HepG2 (cell line): Measurements from ENCODE around the gene CSDE1. TPM values are rescaled to one million over a fixed set of nuclear protein-coding genes. Genes with fewer than 3 reads are reported as not detected.

Source experiments
- GABPB1 ChIP-seq: IDR thresholded peaks from 2 replicates; pipeline ENCODE4 v1.6.1; 2016; ENCODE audit warnings: mild to moderate bottlenecking, missing genetic modification reagents, moderate library complexity, missing compliant biosample characterization
- KAT7 ChIP-seq: IDR thresholded peaks from 2 replicates; pipeline ENCODE4 v1.6.1; 2018; ENCODE audit warnings: borderline replicate concordance, missing compliant biosample characterization
- MAZ ChIP-seq, 2 experiments: sonication (generic) in 1 of 2; formaldehyde crosslinking in 1 of 2; IDR thresholded peaks; 2 replicates each; pipeline versions ENCODE4 v1.5.0 to v1.6.1; 2012 to 2020; ENCODE audit warnings: low read depth in 2 of 2, mild to moderate bottlenecking in 2 of 2, borderline replicate concordance in 1 of 2, improper control_type of control experiment in 1 of 2, low read length in 1 of 2, missing genetic modification reagents in 1 of 2, moderate library complexity in 1 of 2
- MED1 ChIP-seq: sonication (generic); formaldehyde crosslinking; IDR thresholded peaks from 2 replicates; pipeline ENCODE4 v1.4.0; 2020; ENCODE audit warnings: missing genetic modification reagents
- POGZ ChIP-seq: sonication (generic); formaldehyde crosslinking; IDR thresholded peaks from 2 replicates; pipeline ENCODE4 v1.4.0; 2020; ENCODE audit warnings: mild to moderate bottlenecking, missing genetic modification reagents
- RELA ChIP-seq: sonication (generic); formaldehyde crosslinking; IDR thresholded peaks from 2 replicates; pipeline ENCODE4 v1.4.0; 2020; ENCODE audit warnings: missing genetic modification reagents
- SALL1 ChIP-seq: sonication (generic); formaldehyde crosslinking; IDR thresholded peaks from 2 replicates; pipeline ENCODE4 v1.8.0; 2022; ENCODE audit warnings: mild to moderate bottlenecking, missing genetic modification reagents
- SOX6 ChIP-seq, 2 experiments: fragments of 450-650 bp in 1 of 2; sonication (generic) in 1 of 2; formaldehyde crosslinking in 1 of 2; IDR thresholded peaks; 2 replicates each; pipeline versions ENCODE4 v1.4.0 to v1.6.1; 2017 to 2020; ENCODE audit warnings: antibody characterized with exemption in 1 of 2, mild to moderate bottlenecking in 1 of 2, missing genetic modification reagents in 1 of 2
- XBP1 ChIP-seq: sonication (generic); formaldehyde crosslinking; IDR thresholded peaks from 2 replicates; pipeline ENCODE4 v1.5.0; 2020; ENCODE audit warnings: missing genetic modification reagents
- ZC3H4 ChIP-seq: sonication (generic); formaldehyde crosslinking; IDR thresholded peaks from 2 replicates; pipeline ENCODE4 v1.4.0; 2020; ENCODE audit warnings: missing genetic modification reagents, borderline replicate concordance
- ZEB1 ChIP-seq: IDR thresholded peaks from 2 replicates; pipeline ENCODE4 v1.6.1; 2012; ENCODE audit warnings: mild to moderate bottlenecking, low read depth, inconsistent platforms; ENCODE audit not compliant: insufficient replicate concordance
- ZNF317 ChIP-seq: sonication (generic); formaldehyde crosslinking; IDR thresholded peaks from 2 replicates; pipeline ENCODE4 v1.5.0; 2020; ENCODE audit warnings: mild to moderate bottlenecking, missing genetic modification reagents
- ZNF354B ChIP-seq: sonication (generic); formaldehyde crosslinking; IDR thresholded peaks from 2 replicates; pipeline ENCODE4 v1.8.0; 2022; ENCODE audit warnings: mild to moderate bottlenecking, missing genetic modification reagents
- ZNF382 ChIP-seq: sonication (generic); formaldehyde crosslinking; IDR thresholded peaks from 2 replicates; pipeline ENCODE4 v1.5.0; 2020; ENCODE audit warnings: missing genetic modification reagents, mild to moderate bottlenecking, borderline replicate concordance
- ZNF644 ChIP-seq: IDR thresholded peaks from 2 replicates; pipeline ENCODE4 v1.6.1; 2016; ENCODE audit warnings: low read depth
- ZNF816 ChIP-seq: sonication (generic); formaldehyde crosslinking; IDR thresholded peaks from 2 replicates; pipeline ENCODE4 v1.8.0; 2022; ENCODE audit warnings: missing genetic modification reagents, mild to moderate bottlenecking, borderline replicate concordance
- polyA plus RNA-seq, 8 experiments: library from polyadenylated mRNA; depleted of rRNA in 3 of 8; stranded (reverse) in 7 of 8; unstranded in 1 of 8; fragments of >200 nt; fragmentation: Illumina TruSeq in 4 of 8; extraction: Trizol in 4 of 8; gene quantifications; 2 replicates each; pipeline versions ENCODE4 v1.2.1 to v1.2.3, GENCODE V29; 2011 to 2016; ENCODE audit warnings: low read depth in 4 of 8, missing spikeins in 1 of 8, mixed read lengths in 1 of 8; ENCODE audit not compliant: insufficient read depth in 1 of 8
- total RNA-seq, 5 experiments: library from RNA; depleted of rRNA; stranded (reverse); fragments of >200 nt; fragmentation: Illumina TruSeq; extraction: Trizol; gene quantifications; 2 replicates each; pipeline ENCODE4 v1.2.3, GENCODE V29; 2016; ENCODE audit warnings: low read depth in 1 of 5
- TF ChIP-seq, protein P1 (sequence below): sonication (generic); formaldehyde crosslinking; IDR thresholded peaks from 2 replicates; pipeline ENCODE4 v1.5.1; 2020; ENCODE audit warnings: mild to moderate bottlenecking, missing genetic modification reagents, moderate library complexity
- TF ChIP-seq, protein P2 (sequence below): sonication (generic); IDR thresholded peaks from 2 replicates; pipeline ENCODE4 v1.6.1; 2016; ENCODE audit warnings: low read depth, borderline replicate concordance
- TF ChIP-seq, protein P3 (sequence below): sonication (generic); formaldehyde crosslinking; IDR thresholded peaks from 2 replicates; pipeline ENCODE4 v1.5.0; 2020; ENCODE audit warnings: mild to moderate bottlenecking, missing genetic modification reagents, borderline replicate concordance

CSDE1 gene
- total and polyA plus RNA-seq, 2 of the 13 experiments (the other 11 are each of a cell fraction or from before 2014, with no cell fraction given), result 150 to 313 TPM

DNA sequence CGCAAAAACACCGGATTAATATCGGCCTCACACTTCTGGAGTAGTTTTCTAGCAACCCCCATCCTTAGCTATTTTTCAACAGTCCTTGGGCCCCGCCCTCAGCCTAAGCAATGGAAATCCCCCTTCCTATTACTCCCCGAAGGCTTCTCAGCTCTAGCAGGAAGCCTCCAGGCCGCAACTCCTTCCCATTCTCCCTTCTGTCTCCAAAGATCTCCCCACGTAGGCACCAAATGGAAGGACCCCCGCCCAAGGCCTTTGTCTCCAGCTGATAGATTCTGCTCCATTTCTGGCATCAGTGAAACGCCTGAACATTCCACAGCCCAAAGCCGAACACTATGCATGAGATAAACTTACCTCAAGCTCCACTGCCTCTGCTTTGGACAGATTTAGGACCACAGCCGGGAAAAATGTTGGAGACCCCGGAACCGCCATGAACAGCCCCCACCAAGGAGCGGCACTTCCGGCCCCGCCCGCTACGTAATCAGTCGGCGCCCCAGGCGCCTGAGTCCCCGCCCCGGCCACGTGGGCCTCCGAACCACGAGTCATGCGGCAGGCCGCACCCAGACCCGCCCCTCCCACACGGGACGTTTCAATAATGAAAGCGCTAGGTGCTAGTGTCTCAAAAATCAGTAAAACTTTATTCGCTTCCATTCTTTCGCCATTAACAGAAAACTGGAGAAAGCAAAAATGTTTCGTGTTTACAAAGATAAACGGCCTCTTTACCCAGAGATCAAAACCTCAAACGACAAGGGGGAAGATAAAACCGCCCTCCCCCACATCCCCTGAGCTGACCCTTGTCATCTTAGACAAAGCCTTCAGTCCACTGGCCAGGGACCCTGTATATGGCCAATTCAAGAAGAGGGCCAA lies 41.2 kb downstream of the CSDE1 start, which contains the start of gene NRAS (continued):
- TF ChIP-seq ZNF382 (CRISPR knock-in tag) (no peak), MED1 (CRISPR knock-in tag) (peak; percentile 45; the same call in 1 of the 2 replicates), ZC3H4 (0 out of 2 replicates have a peak, but pooled peaks have one; percentile 52), ZNF644 (CRISPR knock-in tag) (no peak), ZNF816 (CRISPR knock-in tag) (0 out of 2 replicates have a peak, but pooled peaks have one; percentile 9), ZNF354B (CRISPR knock-in tag) (no peak), RELA (CRISPR knock-in tag) (no peak), ZEB1 (no peak), ZNF317 (CRISPR knock-in tag) (peak; percentile 71; the same call in 1 of the 2 replicates), MAZ (IDR thresholded peaks at IDR 0.05; ENCODE audit: borderline replicate concordance, low read depth, low read length) (peak; percentile 99), MAZ (CRISPR knock-in tag; IDR thresholded peaks at IDR 0.05; ENCODE audit: low read depth) (no peak; the same call in none of the 2 replicates), SOX6 (IDR thresholded peaks at IDR 0.05) (no peak), SOX6 (CRISPR knock-in tag; IDR thresholded peaks at IDR 0.05) (peak; percentile 66; the same call in 1 of the 2 replicates), GABPB1 (CRISPR knock-in tag) (peak; percentile 98), SALL1 (CRISPR knock-in tag) (peak; percentile 76; the same call in 1 of the 2 replicates), XBP1 (CRISPR knock-in tag) (no peak), POGZ (CRISPR knock-in tag) (peak; percentile 95), KAT7 (CRISPR knock-in tag) (0 out of 2 replicates have a peak, but pooled peaks have one; percentile 77)
- TF ChIP-seq, protein P1, sequence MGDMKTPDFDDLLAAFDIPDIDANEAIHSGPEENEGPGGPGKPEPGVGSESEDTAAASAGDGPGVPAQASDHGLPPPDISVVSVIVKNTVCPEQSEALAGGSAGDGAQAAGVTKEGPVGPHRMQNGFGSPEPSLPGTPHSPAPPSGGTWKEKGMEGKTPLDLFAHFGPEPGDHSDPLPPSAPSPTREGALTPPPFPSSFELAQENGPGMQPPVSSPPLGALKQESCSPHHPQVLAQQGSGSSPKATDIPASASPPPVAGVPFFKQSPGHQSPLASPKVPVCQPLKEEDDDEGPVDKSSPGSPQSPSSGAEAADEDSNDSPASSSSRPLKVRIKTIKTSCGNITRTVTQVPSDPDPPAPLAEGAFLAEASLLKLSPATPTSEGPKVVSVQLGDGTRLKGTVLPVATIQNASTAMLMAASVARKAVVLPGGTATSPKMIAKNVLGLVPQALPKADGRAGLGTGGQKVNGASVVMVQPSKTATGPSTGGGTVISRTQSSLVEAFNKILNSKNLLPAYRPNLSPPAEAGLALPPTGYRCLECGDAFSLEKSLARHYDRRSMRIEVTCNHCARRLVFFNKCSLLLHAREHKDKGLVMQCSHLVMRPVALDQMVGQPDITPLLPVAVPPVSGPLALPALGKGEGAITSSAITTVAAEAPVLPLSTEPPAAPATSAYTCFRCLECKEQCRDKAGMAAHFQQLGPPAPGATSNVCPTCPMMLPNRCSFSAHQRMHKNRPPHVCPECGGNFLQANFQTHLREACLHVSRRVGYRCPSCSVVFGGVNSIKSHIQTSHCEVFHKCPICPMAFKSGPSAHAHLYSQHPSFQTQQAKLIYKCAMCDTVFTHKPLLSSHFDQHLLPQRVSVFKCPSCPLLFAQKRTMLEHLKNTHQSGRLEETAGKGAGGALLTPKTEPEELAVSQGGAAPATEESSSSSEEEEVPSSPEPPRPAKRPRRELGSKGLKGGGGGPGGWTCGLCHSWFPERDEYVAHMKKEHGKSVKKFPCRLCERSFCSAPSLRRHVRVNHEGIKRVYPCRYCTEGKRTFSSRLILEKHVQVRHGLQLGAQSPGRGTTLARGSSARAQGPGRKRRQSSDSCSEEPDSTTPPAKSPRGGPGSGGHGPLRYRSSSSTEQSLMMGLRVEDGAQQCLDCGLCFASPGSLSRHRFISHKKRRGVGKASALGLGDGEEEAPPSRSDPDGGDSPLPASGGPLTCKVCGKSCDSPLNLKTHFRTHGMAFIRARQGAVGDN (CRISPR knock-in tag), result peak; percentile 86
- TF ChIP-seq, protein P2, sequence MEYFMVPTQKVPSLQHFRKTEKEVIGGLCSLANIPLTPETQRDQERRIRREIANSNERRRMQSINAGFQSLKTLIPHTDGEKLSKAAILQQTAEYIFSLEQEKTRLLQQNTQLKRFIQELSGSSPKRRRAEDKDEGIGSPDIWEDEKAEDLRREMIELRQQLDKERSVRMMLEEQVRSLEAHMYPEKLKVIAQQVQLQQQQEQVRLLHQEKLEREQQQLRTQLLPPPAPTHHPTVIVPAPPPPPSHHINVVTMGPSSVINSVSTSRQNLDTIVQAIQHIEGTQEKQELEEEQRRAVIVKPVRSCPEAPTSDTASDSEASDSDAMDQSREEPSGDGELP, result no peak; the same call in 1 of the 2 replicates
- TF ChIP-seq, protein P3, sequence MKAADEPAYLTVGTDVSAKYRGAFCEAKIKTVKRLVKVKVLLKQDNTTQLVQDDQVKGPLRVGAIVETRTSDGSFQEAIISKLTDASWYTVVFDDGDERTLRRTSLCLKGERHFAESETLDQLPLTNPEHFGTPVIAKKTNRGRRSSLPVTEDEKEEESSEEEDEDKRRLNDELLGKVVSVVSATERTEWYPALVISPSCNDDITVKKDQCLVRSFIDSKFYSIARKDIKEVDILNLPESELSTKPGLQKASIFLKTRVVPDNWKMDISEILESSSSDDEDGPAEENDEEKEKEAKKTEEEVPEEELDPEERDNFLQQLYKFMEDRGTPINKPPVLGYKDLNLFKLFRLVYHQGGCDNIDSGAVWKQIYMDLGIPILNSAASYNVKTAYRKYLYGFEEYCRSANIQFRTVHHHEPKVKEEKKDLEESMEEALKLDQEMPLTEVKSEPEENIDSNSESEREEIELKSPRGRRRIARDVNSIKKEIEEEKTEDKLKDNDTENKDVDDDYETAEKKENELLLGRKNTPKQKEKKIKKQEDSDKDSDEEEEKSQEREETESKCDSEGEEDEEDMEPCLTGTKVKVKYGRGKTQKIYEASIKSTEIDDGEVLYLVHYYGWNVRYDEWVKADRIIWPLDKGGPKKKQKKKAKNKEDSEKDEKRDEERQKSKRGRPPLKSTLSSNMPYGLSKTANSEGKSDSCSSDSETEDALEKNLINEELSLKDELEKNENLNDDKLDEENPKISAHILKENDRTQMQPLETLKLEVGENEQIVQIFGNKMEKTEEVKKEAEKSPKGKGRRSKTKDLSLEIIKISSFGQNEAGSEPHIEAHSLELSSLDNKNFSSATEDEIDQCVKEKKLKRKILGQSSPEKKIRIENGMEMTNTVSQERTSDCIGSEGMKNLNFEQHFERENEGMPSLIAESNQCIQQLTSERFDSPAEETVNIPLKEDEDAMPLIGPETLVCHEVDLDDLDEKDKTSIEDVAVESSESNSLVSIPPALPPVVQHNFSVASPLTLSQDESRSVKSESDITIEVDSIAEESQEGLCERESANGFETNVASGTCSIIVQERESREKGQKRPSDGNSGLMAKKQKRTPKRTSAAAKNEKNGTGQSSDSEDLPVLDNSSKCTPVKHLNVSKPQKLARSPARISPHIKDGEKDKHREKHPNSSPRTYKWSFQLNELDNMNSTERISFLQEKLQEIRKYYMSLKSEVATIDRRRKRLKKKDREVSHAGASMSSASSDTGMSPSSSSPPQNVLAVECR, result peak; percentile 96
